Epithelial cell of prostate (primary cell): ENCODE measurements around the gene KHDC3L.
"Not testable (repeated sequence)": the region's sequence is repeated elsewhere in the genome, so short reads cannot be mapped to it uniquely, and the experiment has no call there.

Experiments used
- DNase-seq: peaks from one replicate; pipeline ENCODE4 v3.0.0-alpha.2; 2011; ENCODE audit warnings: low read depth, low spot score
- H3K27ac ChIP-seq: fragments of 450-650 bp; 2 replicates; pipeline ENCODE4 v1.5.1; 2017; ENCODE audit warnings: mild to moderate bottlenecking

Gene KHDC3L

DNA sequence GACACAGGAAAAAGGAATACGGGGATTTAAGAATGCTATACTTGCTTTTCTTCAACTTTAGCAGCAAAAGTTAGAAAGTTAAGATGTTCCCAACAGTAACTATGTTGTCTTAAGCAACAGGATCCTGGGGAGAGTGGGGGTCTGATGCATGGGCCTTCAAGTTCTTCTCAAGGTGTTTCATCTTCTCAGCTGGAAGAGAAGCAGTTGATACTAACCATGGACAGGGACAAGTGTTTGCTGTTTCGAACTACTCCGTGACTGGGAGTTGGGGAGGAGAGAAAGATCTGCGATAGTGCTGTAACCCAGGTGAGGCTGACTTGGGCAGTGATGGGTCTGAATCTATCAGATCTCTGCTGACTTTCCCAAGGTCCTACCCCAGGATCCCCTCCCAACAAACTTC, 6.2 kb downstream of the KHDC3L start:
- no peak for DNase-seq
- no peak overlapping the region for H3K27ac ChIP-seq

GRCh38 chr6:73369157-73369556, 6.7 kb downstream of the KHDC3L start:
- no peak overlapping the region for H3K27ac ChIP-seq
- DNase-seq, result no peak

GRCh38 chr6:73369563-73369962, 7.1 kb downstream of the KHDC3L start, which contains the start of gene OOEP:
TSS of gene OOEP (minus strand) at chr6:73369897. CDS start at chr6:73369792, 105 bp downstream.
- DNase-seq, result no peak
- H3K27ac ChIP-seq, result no peak within 1 kb of the TSS

GRCh38 chr6:73371984-73372383, 9.5 kb downstream of the KHDC3L start:
- DNase-seq, result no peak
- no peak overlapping the region for H3K27ac ChIP-seq

DNA sequence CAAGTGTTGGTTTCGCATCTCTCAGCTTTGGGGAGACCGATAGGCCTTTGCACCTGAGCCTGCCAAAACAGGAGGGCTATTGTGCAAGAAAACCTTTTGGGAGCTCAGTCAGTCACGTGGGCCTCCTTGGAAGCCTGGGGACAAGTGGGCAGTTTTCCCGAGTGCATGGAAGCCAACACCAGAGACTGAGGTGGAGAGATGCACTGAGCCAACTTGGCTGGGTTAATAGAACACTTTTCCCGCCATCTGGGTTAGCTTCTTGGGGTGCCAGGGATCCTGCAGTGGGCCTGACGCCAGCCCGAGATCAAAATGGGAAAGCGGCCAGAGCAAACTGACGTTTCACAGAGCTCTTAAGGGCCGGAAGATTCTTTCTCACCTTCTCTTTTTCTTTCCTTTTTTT, 10.1 kb downstream of the KHDC3L start:
- H3K27ac ChIP-seq, result no peak overlapping the region
- no peak for DNase-seq

GRCh38 chr6:73375216-73375615, 12.8 kb downstream of the KHDC3L start:
- no peak for DNase-seq
- no peak overlapping the region for H3K27ac ChIP-seq

GRCh38 chr6:73377225-73377624, 14.8 kb downstream of the KHDC3L start:
- no peak for DNase-seq

DNA sequence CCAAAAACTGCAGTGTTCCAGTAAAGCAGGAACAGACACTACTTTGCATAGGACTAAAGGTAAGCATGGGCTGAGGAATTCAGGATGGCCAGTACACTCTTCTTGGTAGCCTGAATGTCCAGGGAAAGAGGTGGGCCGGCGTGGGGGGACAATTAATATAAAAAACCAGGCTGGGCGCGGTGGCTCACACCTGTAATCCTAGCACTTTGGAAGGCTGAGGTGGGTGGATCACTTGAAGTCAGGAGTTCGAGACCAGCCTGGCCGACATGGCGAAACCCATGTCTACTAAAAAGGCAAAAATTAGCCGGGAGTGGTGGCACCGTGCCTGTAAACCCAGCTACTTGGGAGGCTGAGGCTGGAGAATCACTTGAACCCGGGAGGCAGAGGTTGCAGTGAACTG, 19.1 kb downstream of the KHDC3L start:
- not testable (repeated sequence) for DNase-seq, H3K27ac ChIP-seq

More at GRCh38 chr6:73377225-73377624, 14.8 kb downstream of the KHDC3L start:
- no peak overlapping the region for H3K27ac ChIP-seq

DNA sequence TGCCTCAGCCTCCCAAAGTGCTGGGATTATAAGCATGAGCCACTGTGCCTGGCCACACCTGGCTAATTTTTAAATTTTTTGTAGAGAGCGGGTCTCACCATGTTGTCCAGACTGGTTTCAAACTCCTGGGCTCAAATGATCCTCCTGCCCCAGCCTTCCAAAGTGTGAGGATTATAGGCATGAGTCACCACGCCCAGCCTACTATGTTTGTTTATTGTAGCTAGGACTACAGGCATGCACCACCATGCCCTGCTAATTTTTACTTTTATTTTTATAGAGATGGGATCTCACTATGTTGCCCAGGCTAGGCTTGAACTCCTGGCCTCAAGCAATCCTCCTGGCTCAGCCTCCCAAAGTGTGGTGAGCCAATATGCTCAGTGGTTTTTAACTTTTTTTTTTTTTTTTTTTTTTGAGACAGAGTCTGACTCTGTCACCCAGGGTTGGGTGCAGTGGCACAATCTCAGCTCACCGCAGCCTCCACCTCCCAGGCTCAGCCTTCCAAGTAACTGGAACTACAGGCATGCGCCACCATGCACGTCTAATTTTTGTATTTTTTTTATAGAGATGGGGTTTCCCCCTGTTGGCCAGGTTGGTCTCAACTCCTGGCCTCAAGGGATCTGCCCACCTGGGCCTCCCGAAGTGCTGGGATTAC, 20.1 kb downstream of the KHDC3L start:
- no peak overlapping the region for H3K27ac ChIP-seq
- no peak for DNase-seq

- peak overlapping the region; percentile 58 for H3K27ac ChIP-seq
- no peak for DNase-seq
Measured at GRCh38 chr6:73388433-73388799, 26.0 kb downstream of the KHDC3L start.

DNA sequence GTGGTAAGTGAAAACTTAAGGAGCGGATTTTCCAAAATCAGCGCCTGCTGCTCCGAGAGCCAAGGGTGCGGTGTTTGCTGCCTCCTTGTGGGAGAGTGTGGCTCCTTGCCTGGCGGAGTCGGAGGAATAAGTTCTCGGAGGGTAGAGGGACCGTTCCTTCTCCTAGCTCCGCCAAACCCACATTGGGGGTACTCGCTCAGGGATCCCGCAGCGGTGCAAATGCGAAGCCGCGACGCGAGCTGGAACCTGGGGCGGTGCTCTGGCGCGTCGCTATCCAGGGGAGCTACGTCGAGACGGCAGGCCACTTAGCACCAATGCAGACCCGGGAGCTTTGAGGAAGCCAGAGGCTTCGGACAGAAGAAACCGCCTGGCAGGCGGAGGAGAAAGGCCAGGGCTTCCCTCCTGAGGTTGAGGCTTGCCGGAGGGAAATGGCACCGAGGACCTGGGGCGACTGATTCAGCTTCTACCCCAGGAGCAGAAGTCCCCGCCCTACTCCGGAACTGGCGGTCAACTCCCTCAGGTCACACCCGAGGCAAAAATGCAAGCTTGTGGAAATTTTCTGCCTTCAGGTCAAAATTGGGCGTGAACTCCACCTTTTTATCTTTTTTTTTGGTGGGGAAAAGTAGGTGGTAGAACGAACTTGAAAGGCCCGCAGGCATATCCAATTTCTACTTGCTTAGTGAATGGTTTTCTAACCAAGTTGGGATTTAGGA, 26.5 kb downstream of the KHDC3L start:
- DNase-seq, result no peak
- peak overlapping the region; percentile 58 for H3K27ac ChIP-seq

- no peak overlapping the region for H3K27ac ChIP-seq
- DNase-seq, result no peak
Measured at GRCh38 chr6:73389854-73390253, 27.4 kb downstream of the KHDC3L start.

- no peak for DNase-seq
- no peak overlapping the region for H3K27ac ChIP-seq
Measured at GRCh38 chr6:73391675-73392074, 29.2 kb downstream of the KHDC3L start.

- not testable (repeated sequence) for DNase-seq, H3K27ac ChIP-seq
Measured at GRCh38 chr6:73392188-73392587, 29.7 kb downstream of the KHDC3L start.

DNA sequence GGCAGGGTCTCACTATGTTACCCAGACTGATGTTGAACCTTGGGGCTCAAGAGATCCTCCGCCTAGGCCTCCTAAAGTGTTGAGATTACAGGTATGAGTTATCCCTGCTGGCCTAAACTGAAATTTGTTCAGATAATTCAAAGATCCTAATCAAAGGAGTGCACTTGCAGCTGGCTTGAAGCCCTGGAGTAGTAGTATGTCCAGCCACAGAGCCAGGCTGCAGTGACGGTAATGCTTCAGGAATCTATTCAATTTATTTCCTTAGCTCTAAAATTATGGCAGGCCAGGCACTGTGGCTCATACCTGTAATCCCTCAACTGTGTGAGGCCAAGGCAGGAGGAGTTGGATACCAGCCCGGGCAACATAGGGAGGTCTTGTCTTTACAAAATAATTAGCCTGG, 30.8 kb downstream of the KHDC3L start:
- no peak overlapping the region for H3K27ac ChIP-seq
- no peak for DNase-seq

DNA sequence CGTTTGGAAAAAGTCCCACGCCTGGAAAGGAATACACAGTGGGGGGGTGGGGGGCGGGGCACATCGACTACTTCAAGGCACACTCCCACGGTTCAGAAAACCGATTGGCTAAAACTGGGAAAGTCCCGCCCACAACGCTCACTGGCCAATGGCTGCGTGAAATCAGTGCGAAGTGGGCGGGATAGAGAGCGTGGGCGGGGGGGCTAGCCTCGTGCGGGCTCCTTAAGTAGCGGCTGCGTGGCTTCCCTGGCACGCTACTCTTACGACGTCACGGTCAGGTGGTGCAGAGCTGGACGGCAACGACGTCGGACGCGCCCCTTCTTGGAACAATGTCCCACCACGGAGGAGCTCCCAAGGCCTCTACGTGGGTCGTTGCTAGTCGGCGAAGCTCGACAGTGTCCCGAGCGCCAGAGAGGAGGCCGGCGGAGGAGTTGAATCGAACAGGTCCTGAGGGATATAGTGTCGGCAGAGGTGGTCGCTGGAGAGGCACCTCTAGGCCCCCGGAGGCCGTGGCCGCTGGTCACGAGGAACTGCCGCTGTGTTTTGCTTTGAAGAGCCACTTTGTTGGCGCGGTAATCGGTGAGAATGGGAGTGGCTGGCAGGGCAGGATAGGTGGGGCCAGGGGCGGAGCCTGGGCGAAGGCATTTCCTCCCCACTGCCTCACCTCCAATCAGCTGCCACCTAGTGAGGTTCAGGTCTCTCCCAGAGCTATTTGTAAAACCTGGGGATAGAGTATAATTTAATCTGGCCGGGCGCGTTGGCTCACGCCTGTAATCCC, 32.3 kb downstream of the KHDC3L start, which contains the start of gene DDX43:
Gene DDX43, plus strand, starts transcription at position 252 of the 778 bp plus-strand sequence. Its CDS starts 78 bp downstream, at position 330.
- no peak for DNase-seq
- H3K27ac ChIP-seq, result no peak within 1 kb of the TSS

DNA sequence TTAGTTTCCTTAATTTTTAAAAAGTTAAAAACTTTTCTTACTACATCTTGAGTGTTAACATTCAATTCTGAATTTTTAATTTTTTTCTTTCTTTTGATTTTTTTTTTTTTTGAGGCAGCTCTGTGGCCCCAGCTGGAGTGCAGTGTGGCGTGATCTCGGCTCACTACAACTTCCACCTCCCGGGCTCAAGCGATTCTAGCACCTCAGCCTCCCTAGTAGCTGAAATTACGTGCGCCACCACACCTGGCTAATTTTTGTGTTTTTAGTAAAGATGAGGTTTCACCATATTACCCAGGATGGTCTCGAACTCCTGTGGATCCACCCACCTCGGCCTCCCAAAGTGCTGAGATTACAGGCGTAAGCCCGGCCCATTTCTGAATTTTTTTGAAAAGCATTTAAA, 33.4 kb downstream of the KHDC3L start:
- DNase-seq, result no peak

DNA sequence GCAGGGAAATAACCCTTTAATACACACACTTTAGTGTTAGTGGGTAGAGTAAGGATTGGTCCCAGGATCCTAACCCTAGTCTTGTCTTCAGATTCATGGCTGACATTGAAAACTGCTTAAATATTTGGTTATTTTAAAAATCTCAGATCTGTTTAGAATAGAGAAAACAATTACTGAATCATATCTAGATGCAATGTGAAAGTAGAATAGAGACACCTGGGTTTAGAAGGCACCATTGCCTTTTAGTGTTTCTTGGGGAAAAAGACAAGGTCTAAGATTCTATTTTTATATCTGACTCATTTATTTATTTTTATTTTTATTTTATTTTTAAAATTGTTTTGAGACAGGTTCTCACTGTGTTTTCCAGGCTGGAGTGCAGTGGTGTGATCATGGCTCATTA, 38.2 kb downstream of the KHDC3L start:
- H3K27ac ChIP-seq, result no peak overlapping the region
- no peak for DNase-seq

More for the DNA sequence above, 33.4 kb downstream of the KHDC3L start:
- H3K27ac ChIP-seq, result no peak overlapping the region

DNA sequence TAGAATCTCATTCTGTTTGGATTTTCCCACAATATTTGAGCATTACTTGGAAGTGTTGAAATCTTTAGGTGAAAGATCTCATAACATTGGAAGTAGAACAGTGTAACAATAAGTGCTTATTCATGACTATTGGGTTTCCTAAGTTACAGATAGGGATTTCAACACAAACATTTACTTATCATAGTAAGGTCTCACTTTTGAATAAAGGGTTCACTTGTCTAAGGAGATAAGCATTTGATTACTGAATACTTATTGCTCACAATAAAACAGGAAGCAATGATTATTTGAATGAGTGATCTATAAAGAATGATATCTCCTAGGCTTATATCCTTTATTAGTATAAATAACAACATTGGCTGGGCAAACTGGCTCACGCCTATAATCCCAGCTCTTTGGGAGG, 46.9 kb downstream of the KHDC3L start:
- H3K27ac ChIP-seq, result no peak overlapping the region
- DNase-seq, result no peak

DNA sequence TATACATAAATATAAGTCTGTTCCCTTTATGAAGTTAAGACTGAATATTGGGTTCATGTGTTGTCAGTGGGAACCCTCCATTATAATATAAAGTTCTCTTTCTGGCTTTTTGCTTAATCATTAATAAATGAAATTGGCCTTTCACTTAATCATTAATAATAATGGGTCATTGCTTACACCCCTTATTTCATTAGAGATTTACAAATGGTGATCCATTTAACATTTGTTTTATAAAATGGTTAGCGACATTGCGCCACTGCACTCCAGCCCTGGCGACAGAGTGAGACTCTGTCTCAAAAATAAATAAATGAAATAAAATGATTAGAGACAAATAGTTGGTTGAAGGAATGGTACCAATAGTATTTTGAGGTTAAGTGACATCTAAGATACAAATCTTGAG, 50.6 kb downstream of the KHDC3L start:
- no peak for DNase-seq
- H3K27ac ChIP-seq, result no peak overlapping the region
